ENCODE data around the gene LRBA. TPM values are rescaled to one million over a fixed set of nuclear protein-coding genes. Genes with fewer than 3 reads are reported as not detected.
"Not testable (repeated sequence)": the region's sequence is repeated elsewhere in the genome, so short reads cannot be mapped to it uniquely, and the experiment has no call there.

The LRBA gene
- total RNA-seq, 1 experiment from 2014 or later = 77.4 TPM

GRCh38 chr4:150567070-150567469, 448.0 kb downstream of the LRBA start:
- no peak for DNase-seq
- Histone ChIP-seq H3K4me3 (no peak overlapping the region), H3F3A (ENCODE audit: insufficient read depth, low read depth) (no peaks in the 10 kb centered on the region), H3K36me3 (ENCODE audit: low read depth) (no peaks in the 10 kb centered on the region), H3K9me3 (ENCODE audit: insufficient read depth, low read depth) (no peaks in the 10 kb centered on the region), H3K4me2 (no peak overlapping the region), H3K9me2 (ENCODE audit: insufficient read depth) (no peaks in the 10 kb centered on the region), H3K4me1 (replicated peaks; ENCODE audit: insufficient read depth) (no peaks in the 10 kb centered on the region), H4K20me1 (ENCODE audit: insufficient read depth) (no peaks in the 10 kb centered on the region), H3K27me3 (ENCODE audit: insufficient read depth, low read depth) (no peaks in the 10 kb centered on the region), H3K79me2 (ENCODE audit: low read depth) (no peaks in the 10 kb centered on the region), H3K27ac (no peak overlapping the region), H2AFZ (no peak overlapping the region)
- BruUV-seq (replicated peaks) = no TSS peak
- POLR2A ChIA-PET (ENCODE audit: unreplicated experiment) = no interaction called here
- intact Hi-C loops (cut with micrococcal nuclease; ENCODE audit: unreplicated experiment) = no loop called here
- CTCF ChIA-PET = no interaction called here
- TF ChIP-seq CTCF (conservative IDR thresholded peaks at IDR 0.05) (no peak), EZH2 (IDR thresholded peaks at IDR 0.05; ENCODE audit: low read depth) (no peak)

DNA sequence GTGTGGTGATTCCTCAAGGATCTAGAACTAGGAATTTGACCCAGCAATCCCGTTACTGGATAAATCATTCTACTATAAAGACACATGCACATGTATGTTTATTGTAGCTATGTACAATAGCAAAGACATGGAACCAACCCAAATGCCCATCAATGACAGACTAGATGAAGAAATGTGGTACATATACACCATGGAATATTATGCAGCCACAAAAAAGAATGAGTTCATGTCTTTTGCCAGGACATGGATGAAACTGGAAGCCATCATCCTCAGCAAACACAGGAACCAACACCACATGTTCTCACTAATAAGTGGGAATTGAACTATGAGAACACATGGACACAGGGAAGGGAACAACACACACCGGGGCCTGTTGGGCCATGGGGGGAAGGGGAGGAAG, 450.1 kb downstream of the LRBA start:
- H3K4me3 ChIP-seq; H3K4me1 ChIP-seq (replicated peaks; ENCODE audit: insufficient read depth); H3K9me2 ChIP-seq (ENCODE audit: insufficient read depth); H3K79me2 ChIP-seq (ENCODE audit: low read depth); H3K27me3 ChIP-seq (ENCODE audit: insufficient read depth, low read depth); DNase-seq; H3F3A ChIP-seq (ENCODE audit: insufficient read depth, low read depth); intact Hi-C loops (cut with micrococcal nuclease; ENCODE audit: unreplicated experiment); POLR2A ChIA-PET (ENCODE audit: unreplicated experiment); H4K20me1 ChIP-seq (ENCODE audit: insufficient read depth); H3K27ac ChIP-seq; H3K4me2 ChIP-seq; H2AFZ ChIP-seq; BruUV-seq (replicated peaks); H3K36me3 ChIP-seq (ENCODE audit: low read depth); H3K9me3 ChIP-seq (ENCODE audit: insufficient read depth, low read depth): not testable (repeated sequence)
- CTCF ChIA-PET = interaction anchor here (0.6 kb wide), 1 partner anchor 71 kb away, joined by 3 read pairs; no protein-coding TSS in a partner anchor

- Histone ChIP-seq H3K9me2 (ENCODE audit: insufficient read depth) (no peaks in the 10 kb centered on the region), H3K4me1 (replicated peaks; ENCODE audit: insufficient read depth) (no peaks in the 10 kb centered on the region), H3K27me3 (ENCODE audit: insufficient read depth, low read depth) (no peaks in the 10 kb centered on the region), H4K20me1 (ENCODE audit: insufficient read depth) (no peaks in the 10 kb centered on the region), H3K27ac (no peak overlapping the region), H2AFZ (no peak overlapping the region), H3K4me3 (no peak overlapping the region), H3K9me3 (ENCODE audit: insufficient read depth, low read depth) (no peaks in the 10 kb centered on the region), H3K36me3 (ENCODE audit: low read depth) (no peaks in the 10 kb centered on the region), H3K79me2 (ENCODE audit: low read depth) (no peaks in the 10 kb centered on the region), H3F3A (ENCODE audit: insufficient read depth, low read depth) (no peaks in the 10 kb centered on the region), H3K4me2 (no peak overlapping the region)
- DNase-seq = no peak
- TF ChIP-seq CTCF (conservative IDR thresholded peaks at IDR 0.05) = no peak
- TF ChIP-seq EZH2 (IDR thresholded peaks at IDR 0.05; ENCODE audit: low read depth) = no peak
- ChIA-PET CTCF (no interaction called here), POLR2A (ENCODE audit: unreplicated experiment) (no interaction called here)
- intact Hi-C loops (cut with micrococcal nuclease; ENCODE audit: unreplicated experiment) = no loop called here
- no TSS peak for BruUV-seq (replicated peaks)
These were observed 452.3 kb downstream of the LRBA start for GRCh38 chr4:150562751-150563150.

- Histone ChIP-seq H3K4me3 (no peak overlapping the region), H3K9me2 (ENCODE audit: insufficient read depth) (no peaks in the 10 kb centered on the region), H3K36me3 (ENCODE audit: low read depth) (no peaks in the 10 kb centered on the region), H3K9me3 (ENCODE audit: insufficient read depth, low read depth) (no peaks in the 10 kb centered on the region), H4K20me1 (ENCODE audit: insufficient read depth) (no peaks in the 10 kb centered on the region), H3K27me3 (ENCODE audit: insufficient read depth, low read depth) (no peaks in the 10 kb centered on the region), H3K4me2 (no peak overlapping the region), H3K27ac (no peak overlapping the region), H2AFZ (no peak overlapping the region), H3F3A (ENCODE audit: insufficient read depth, low read depth) (no peaks in the 10 kb centered on the region), H3K79me2 (ENCODE audit: low read depth) (no peaks in the 10 kb centered on the region), H3K4me1 (replicated peaks; ENCODE audit: insufficient read depth) (no peaks in the 10 kb centered on the region)
- DNase-seq = no peak
- ChIA-PET POLR2A (ENCODE audit: unreplicated experiment) (no interaction called here), CTCF (no interaction called here)
- TF ChIP-seq CTCF (conservative IDR thresholded peaks at IDR 0.05) = no peak
- TF ChIP-seq EZH2 (IDR thresholded peaks at IDR 0.05; ENCODE audit: low read depth) = no peak
- intact Hi-C loops (cut with micrococcal nuclease; ENCODE audit: unreplicated experiment) = no loop called here
- BruUV-seq (replicated peaks) = no TSS peak
These were observed 452.8 kb downstream of the LRBA start for GRCh38 chr4:150562250-150562649.

Measured in PC-9 (cell line).